DMS53 treated with DMSO at 0.1 percent for 48 hours (cell line): Measurements from ENCODE around the gene TSTD1.
"Not testable (repeated sequence)": the region's sequence is repeated elsewhere in the genome, so short reads cannot be mapped to it uniquely, and the experiment has no call there.

Source experiments
- DNase-seq: peaks from one replicate; lab custom pipeline; 2025; ENCODE audit not compliant: unreplicated experiment; lab: John Stamatoyannopoulos, UW

TSTD1 gene

DNA sequence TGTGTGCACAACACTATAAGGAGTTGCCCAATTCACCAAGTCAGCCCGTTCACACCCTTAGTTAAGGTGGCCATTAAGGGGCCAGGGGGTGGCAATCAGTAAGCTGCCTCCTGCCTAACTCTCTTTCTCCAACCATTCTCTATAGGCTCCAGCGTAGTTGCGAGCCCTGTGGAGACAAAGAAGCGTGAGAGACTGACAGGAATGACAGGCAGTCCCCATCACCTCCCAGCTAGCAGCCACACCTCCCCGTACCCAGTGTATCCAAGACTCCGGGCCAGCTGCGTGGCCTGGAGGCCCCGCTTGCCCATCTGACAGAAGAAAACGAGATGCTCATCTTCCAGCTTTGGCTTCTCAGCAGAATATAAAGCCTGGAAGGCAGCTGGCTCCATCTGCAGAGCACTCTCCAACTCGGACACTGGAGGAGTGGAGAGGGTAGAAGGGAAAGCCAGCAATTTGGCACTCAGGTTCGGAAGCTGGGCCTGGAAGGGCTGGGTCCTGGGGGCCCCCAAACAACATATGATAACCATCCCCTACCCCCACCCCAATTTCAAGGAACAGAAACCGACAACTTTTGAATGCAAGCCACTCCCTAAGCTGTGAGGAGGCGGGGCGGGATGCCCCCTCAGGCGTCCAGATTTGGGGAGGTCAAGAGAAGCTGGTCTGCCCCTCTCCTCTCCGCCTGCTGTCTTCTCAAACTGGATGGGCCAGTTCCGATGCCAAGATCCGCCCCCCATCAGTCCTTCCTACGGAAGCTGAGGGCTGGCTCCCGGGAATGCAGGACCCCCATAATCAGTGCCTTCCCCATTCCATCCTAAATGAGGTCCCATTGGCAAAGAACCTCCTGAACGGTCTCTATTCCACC lies 872 bp downstream of the TSTD1 start:
- DNase-seq = peak; percentile 10

DNA sequence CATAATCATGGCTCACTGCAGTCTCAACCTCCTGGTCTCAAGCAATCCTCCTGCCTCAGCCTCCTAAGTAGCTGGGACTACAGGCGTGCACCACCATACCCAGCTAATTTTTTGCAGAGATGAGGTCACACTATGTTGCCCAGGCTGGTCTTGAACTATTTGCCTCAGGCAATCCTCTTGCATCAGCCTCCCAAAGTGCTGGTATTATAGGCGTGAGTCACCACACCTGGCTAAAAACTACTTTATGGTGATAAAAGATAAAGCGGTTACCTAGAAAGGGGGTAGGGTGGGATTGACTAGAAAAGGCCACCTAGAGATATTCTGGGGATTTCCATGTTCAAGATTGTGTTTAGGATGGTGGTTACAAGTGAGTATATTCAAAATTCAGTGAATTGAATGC lies 5.0 kb downstream of the TSTD1 start:
- DNase-seq = no peak

DNA sequence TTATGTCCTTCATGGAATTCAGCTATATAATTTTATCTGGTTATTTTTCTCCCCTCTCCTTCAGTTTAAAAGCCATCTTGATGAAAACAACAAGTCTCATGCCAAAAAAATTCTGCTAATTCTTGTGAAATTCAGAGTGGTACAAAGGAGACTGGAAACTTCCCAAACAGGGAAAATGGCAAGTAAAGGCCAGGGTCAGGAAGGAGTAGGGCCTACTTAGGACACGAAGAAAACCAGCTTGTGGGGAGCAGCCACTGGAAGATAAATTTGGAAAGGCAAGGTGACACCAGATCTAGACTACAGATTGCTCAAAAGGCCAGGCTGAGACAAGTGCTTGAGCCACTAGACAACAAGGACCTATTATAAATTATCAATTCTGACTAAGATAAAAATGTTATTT lies 6.4 kb downstream of the TSTD1 start:
- no peak for DNase-seq

DNA sequence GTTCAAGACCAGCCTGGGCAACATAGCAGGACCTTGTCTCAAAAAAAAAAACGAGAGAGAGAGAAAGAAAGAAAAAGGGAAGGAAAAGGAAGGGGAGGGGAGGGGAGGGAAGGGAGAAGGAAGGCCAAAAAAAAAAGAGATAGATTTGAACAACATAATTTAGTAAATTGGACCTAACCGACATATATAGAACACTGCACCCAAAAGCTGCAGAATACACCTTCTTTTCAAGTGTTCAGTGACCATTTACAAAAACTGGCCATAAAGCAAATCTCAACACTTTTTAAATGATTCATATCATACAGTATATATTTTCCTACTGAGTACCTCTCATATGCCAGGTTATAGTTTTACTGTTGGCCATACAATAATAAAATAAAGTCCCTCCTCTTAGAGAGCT lies 6.9 kb downstream of the TSTD1 start:
- DNase-seq = no peak

DNA sequence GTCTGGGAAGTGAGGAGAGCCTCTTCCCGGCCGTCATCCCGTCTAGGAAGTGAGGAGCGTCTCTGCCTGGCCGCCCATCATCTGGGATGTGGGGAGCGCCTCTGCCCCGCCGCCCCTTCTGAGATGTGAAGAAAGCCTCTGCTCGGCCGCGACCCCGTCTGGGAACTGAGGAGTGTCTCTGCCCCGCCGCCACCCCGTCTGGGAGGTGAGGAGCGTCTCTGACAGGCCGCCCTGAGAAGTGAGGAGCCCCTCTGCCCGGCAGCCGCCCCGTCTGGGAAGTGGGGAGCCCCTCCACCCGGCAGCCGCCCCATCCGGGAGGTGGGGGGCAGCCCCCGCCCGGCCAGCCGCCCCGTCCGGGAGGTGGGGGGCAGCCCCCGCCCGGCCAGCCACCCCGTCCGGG lies 9.3 kb downstream of the TSTD1 start:
- not testable (repeated sequence) for DNase-seq

DNA sequence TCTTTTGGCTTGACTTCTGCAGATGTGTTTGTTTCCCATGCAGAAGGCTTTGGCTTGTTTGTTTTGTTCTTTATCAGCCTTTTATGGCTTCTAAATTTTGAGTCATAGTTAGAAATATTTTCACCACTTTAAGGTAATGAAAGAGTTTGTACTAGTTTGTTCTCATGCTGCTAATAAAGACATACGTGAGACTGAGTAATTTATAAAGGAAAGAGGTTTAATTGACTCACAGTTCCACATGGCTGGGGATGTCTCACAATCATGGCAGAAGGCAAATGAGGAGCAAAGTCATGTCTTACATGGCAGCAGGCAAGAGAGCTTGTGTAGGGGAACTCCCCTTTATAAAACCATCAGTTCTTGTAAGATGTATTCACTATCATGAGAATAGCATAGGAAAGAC lies 11.8 kb downstream of the TSTD1 start:
- DNase-seq = not testable (repeated sequence)

GRCh38 chr1:161022432-161022831 lies 16.3 kb downstream of the TSTD1 start:
- DNase-seq = not testable (repeated sequence)

GRCh38 chr1:161021970-161022353 lies 16.8 kb downstream of the TSTD1 start:
- DNase-seq = peak; percentile 71

- DNase-seq = peak; percentile 99
Observed at GRCh38 chr1:161021165-161021969, 17.4 kb downstream of the TSTD1 start.

DNA sequence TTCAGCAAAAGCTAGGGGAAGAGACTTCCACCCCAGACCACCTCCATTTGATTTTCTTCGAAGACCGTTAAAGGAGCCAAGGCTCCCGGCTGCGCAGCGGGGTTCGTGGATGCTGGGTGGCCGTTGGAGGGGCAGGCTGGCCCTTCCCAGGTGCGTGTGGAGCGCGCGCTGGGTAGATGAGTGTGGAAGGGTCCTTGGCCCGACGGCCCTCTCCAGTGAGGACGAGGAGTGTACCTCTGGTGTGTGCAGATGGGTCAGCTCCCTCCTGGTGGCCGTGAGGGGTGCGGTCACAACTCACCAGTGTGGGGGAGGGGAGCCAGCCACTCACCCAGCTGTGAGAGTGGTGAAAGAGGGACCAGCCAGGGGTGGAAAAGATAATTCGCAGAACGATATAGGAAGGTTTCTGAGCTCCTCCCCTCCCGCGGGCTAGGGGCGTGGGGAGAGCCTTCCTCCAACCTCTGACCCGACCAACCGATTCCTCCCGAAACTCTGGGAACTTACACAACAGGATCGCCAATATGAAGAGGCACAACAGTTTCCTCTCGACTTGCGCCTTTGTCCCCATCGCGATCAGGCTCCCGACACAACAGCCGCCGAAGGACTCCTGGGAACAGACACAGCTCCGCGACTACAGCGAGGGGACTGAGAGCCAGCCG lies 18.1 kb downstream of the TSTD1 start, which contains the start of gene F11R:
Gene F11R, minus strand, starts transcription at position 644 of the 656 bp plus-strand sequence. Its CDS starts 79 bp downstream, at position 565.
- DNase-seq = peak; percentile 62

GRCh38 chr1:161019751-161020495 lies 18.8 kb downstream of the TSTD1 start:
- DNase-seq = no peak

- not testable (repeated sequence) for DNase-seq
Observed at GRCh38 chr1:161019111-161019660, 19.6 kb downstream of the TSTD1 start.

- DNase-seq = no peak
Observed at GRCh38 chr1:161018631-161018930, 20.2 kb downstream of the TSTD1 start.

GRCh38 chr1:161017756-161018630 lies 20.8 kb downstream of the TSTD1 start:
- DNase-seq = no peak

DNA sequence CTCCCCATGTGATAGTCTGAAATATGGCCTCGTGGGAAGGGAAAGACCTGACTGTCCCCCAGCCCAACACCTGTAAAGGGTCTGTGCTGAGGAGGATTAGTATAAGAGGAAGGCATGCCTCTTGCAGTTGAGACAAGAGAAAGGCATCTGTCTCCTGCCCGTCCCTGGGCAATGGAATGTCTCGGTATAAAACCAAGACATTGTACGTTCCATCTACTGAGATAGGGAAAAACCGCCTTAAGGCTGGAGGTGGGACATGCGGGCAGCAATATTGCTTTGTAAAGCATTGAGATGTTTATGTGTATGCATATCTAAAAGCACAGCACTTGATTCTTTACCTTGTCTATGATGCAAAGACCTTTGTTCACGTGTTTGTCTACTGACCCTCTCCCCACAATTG lies 21.6 kb downstream of the TSTD1 start:
- DNase-seq = not testable (repeated sequence)

- not testable (repeated sequence) for DNase-seq
Observed at GRCh38 chr1:161016683-161017082, 22.1 kb downstream of the TSTD1 start.

GRCh38 chr1:161013488-161014230 lies 25.1 kb downstream of the TSTD1 start:
- DNase-seq = no peak

- DNase-seq = no peak
Observed at GRCh38 chr1:161013131-161013487, 25.7 kb downstream of the TSTD1 start.

GRCh38 chr1:161012420-161012819 lies 26.3 kb downstream of the TSTD1 start:
- no peak for DNase-seq
